ENCODE measurements around the gene CHST11.
A peak's percentile ranks its signal among the peaks of the same experiment; 100 is the strongest.

The CHST11 gene

GRCh38 chr12:104423809-104424208 is 32.9 kb upstream of the CHST11 start:
- TF ChIP-seq POU2F2 (IDR thresholded peaks at IDR 0.05; ENCODE audit: low read depth, low read length): no peak
- TF ChIP-seq POLR2AphosphoS5 (IDR thresholded peaks at IDR 0.05; ENCODE audit: low read depth, low read length): no peak
- no peak for TF ChIP-seq PAX5 (IDR thresholded peaks at IDR 0.05; ENCODE audit: insufficient read depth, low read length, severe bottlenecking)
- TF ChIP-seq SPI1 (IDR thresholded peaks at IDR 0.05; ENCODE audit: low read depth, low read length): no peak
- no peak for TF ChIP-seq POLR2A (IDR thresholded peaks at IDR 0.05; ENCODE audit: low read depth, low read length)
- TF ChIP-seq TAF1 (IDR thresholded peaks at IDR 0.05; ENCODE audit: low read depth, low read length): no peak
- DNase-seq (ENCODE audit: insufficient read length, low spot score): no peak
- no peak for FAIRE-seq

- no peak for TF ChIP-seq POLR2A (IDR thresholded peaks at IDR 0.05; ENCODE audit: low read depth, low read length)
- no peak for TF ChIP-seq SPI1 (IDR thresholded peaks at IDR 0.05; ENCODE audit: low read depth, low read length)
- no peak for TF ChIP-seq PAX5 (IDR thresholded peaks at IDR 0.05; ENCODE audit: insufficient read depth, low read length, severe bottlenecking)
- no peak for TF ChIP-seq POU2F2 (IDR thresholded peaks at IDR 0.05; ENCODE audit: low read depth, low read length)
- TF ChIP-seq POLR2AphosphoS5 (IDR thresholded peaks at IDR 0.05; ENCODE audit: low read depth, low read length): no peak
- TF ChIP-seq TAF1 (IDR thresholded peaks at IDR 0.05; ENCODE audit: low read depth, low read length): no peak
- DNase-seq (ENCODE audit: insufficient read length, low spot score) (no peak), FAIRE-seq (no peak)
Measured at GRCh38 chr12:104424955-104425354, 31.8 kb upstream of the CHST11 start.

- FAIRE-seq: no peak
- TF ChIP-seq TAF1 (IDR thresholded peaks at IDR 0.05; ENCODE audit: low read depth, low read length) (no peak), SPI1 (IDR thresholded peaks at IDR 0.05; ENCODE audit: low read depth, low read length) (no peak), POU2F2 (IDR thresholded peaks at IDR 0.05; ENCODE audit: low read depth, low read length) (no peak), POLR2A (IDR thresholded peaks at IDR 0.05; ENCODE audit: low read depth, low read length) (no peak), PAX5 (IDR thresholded peaks at IDR 0.05; ENCODE audit: insufficient read depth, low read length, severe bottlenecking) (no peak), POLR2AphosphoS5 (IDR thresholded peaks at IDR 0.05; ENCODE audit: low read depth, low read length) (no peak)
Measured at GRCh38 chr12:104425614-104426013, 31.1 kb upstream of the CHST11 start.

GRCh38 chr12:104426926-104427546 is 29.7 kb upstream of the CHST11 start:
- FAIRE-seq (peak; percentile 40), DNase-seq (ENCODE audit: insufficient read length, low spot score) (no peak)
- no peak for TF ChIP-seq POLR2A (IDR thresholded peaks at IDR 0.05; ENCODE audit: low read depth, low read length)
- TF ChIP-seq POLR2AphosphoS5 (IDR thresholded peaks at IDR 0.05; ENCODE audit: low read depth, low read length): no peak
- TF ChIP-seq TAF1 (IDR thresholded peaks at IDR 0.05; ENCODE audit: low read depth, low read length): no peak
- no peak for TF ChIP-seq PAX5 (IDR thresholded peaks at IDR 0.05; ENCODE audit: insufficient read depth, low read length, severe bottlenecking)
- no peak for TF ChIP-seq POU2F2 (IDR thresholded peaks at IDR 0.05; ENCODE audit: low read depth, low read length)
- TF ChIP-seq SPI1 (IDR thresholded peaks at IDR 0.05; ENCODE audit: low read depth, low read length): no peak

More at GRCh38 chr12:104425614-104426013, 31.1 kb upstream of the CHST11 start:
- DNase-seq (ENCODE audit: insufficient read length, low spot score): no peak

- TF ChIP-seq POU2F2 (IDR thresholded peaks at IDR 0.05; ENCODE audit: low read depth, low read length): no peak
- no peak for DNase-seq (ENCODE audit: insufficient read length, low spot score)
- FAIRE-seq: no peak
Measured at GRCh38 chr12:104427547-104427938, 29.2 kb upstream of the CHST11 start.

- DNase-seq (ENCODE audit: insufficient read length, low spot score) (no peak), FAIRE-seq (no peak)
- TF ChIP-seq POLR2AphosphoS5 (IDR thresholded peaks at IDR 0.05; ENCODE audit: low read depth, low read length) (no peak), TAF1 (IDR thresholded peaks at IDR 0.05; ENCODE audit: low read depth, low read length) (no peak), POU2F2 (IDR thresholded peaks at IDR 0.05; ENCODE audit: low read depth, low read length) (no peak), PAX5 (IDR thresholded peaks at IDR 0.05; ENCODE audit: insufficient read depth, low read length, severe bottlenecking) (no peak), POLR2A (IDR thresholded peaks at IDR 0.05; ENCODE audit: low read depth, low read length) (no peak), SPI1 (IDR thresholded peaks at IDR 0.05; ENCODE audit: low read depth, low read length) (no peak)
Measured at GRCh38 chr12:104433061-104433460, 23.7 kb upstream of the CHST11 start.

GRCh38 chr12:104434129-104434528 is 22.6 kb upstream of the CHST11 start:
- no peak for TF ChIP-seq POLR2A (IDR thresholded peaks at IDR 0.05; ENCODE audit: low read depth, low read length)
- DNase-seq (ENCODE audit: insufficient read length, low spot score) (no peak), FAIRE-seq (no peak)

- FAIRE-seq (no peak), DNase-seq (ENCODE audit: insufficient read length, low spot score) (no peak)
- TF ChIP-seq POU2F2 (IDR thresholded peaks at IDR 0.05; ENCODE audit: low read depth, low read length): no peak
- TF ChIP-seq PAX5 (IDR thresholded peaks at IDR 0.05; ENCODE audit: insufficient read depth, low read length, severe bottlenecking): no peak
- no peak for TF ChIP-seq POLR2A (IDR thresholded peaks at IDR 0.05; ENCODE audit: low read depth, low read length)
Measured at GRCh38 chr12:104435175-104435574, 21.6 kb upstream of the CHST11 start.

- no peak for FAIRE-seq
- no peak for TF ChIP-seq POLR2A (IDR thresholded peaks at IDR 0.05; ENCODE audit: low read depth, low read length)
- TF ChIP-seq SPI1 (IDR thresholded peaks at IDR 0.05; ENCODE audit: low read depth, low read length): no peak
- TF ChIP-seq POLR2AphosphoS5 (IDR thresholded peaks at IDR 0.05; ENCODE audit: low read depth, low read length): no peak
- no peak for DNase-seq (ENCODE audit: insufficient read length, low spot score)
Measured at GRCh38 chr12:104435765-104436164, 21.0 kb upstream of the CHST11 start.

GRCh38 chr12:104436790-104437189 is 20.0 kb upstream of the CHST11 start:
- DNase-seq (ENCODE audit: insufficient read length, low spot score) (no peak), FAIRE-seq (no peak)
- no peak for TF ChIP-seq POLR2A (IDR thresholded peaks at IDR 0.05; ENCODE audit: low read depth, low read length)
- no peak for TF ChIP-seq POLR2AphosphoS5 (IDR thresholded peaks at IDR 0.05; ENCODE audit: low read depth, low read length)
- no peak for TF ChIP-seq TAF1 (IDR thresholded peaks at IDR 0.05; ENCODE audit: low read depth, low read length)
- TF ChIP-seq PAX5 (IDR thresholded peaks at IDR 0.05; ENCODE audit: insufficient read depth, low read length, severe bottlenecking): no peak
- no peak for TF ChIP-seq SPI1 (IDR thresholded peaks at IDR 0.05; ENCODE audit: low read depth, low read length)

GRCh38 chr12:104438134-104438533 is 18.6 kb upstream of the CHST11 start:
- no peak for TF ChIP-seq POLR2AphosphoS5 (IDR thresholded peaks at IDR 0.05; ENCODE audit: low read depth, low read length)
- TF ChIP-seq PAX5 (IDR thresholded peaks at IDR 0.05; ENCODE audit: insufficient read depth, low read length, severe bottlenecking): no peak
- TF ChIP-seq SPI1 (IDR thresholded peaks at IDR 0.05; ENCODE audit: low read depth, low read length): no peak
- TF ChIP-seq POLR2A (IDR thresholded peaks at IDR 0.05; ENCODE audit: low read depth, low read length): no peak
- no peak for TF ChIP-seq POU2F2 (IDR thresholded peaks at IDR 0.05; ENCODE audit: low read depth, low read length)
- no peak for DNase-seq (ENCODE audit: insufficient read length, low spot score)
- FAIRE-seq: no peak
